Brain pericyte (primary cell): ENCODE measurements around the gene NTPCR.

Experiments
- DNase-seq: peaks from one replicate; pipeline ENCODE4 v3.0.0-alpha.2; 2012; ENCODE audit warnings: low read depth, low spot score

The NTPCR gene

GRCh38 chr1:233010146-233010545, 59.7 kb downstream of the NTPCR start:
- no peak for DNase-seq

DNA sequence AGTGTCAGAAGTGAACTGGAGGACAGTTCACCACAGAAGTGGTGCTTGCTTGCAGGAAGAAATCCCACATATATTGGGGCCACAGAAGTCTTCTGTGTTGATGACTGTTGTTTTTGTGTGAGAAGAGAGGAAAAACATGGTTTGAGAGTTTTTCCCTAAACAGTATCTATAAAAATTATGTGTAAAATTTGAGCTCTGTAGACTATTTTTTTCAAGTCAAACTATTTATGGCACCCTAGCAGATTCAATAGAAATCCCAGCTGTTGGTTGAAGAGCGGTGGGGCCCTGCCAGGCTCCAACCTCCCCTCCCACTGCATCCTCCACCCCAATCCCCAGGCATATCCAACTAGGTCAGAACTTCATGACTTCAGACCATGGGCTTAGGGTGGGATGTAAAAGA, 61.6 kb downstream of the NTPCR start:
- no peak for DNase-seq

- DNase-seq = no peak
Observed at GRCh38 chr1:233015965-233016364, 65.6 kb downstream of the NTPCR start.

DNA sequence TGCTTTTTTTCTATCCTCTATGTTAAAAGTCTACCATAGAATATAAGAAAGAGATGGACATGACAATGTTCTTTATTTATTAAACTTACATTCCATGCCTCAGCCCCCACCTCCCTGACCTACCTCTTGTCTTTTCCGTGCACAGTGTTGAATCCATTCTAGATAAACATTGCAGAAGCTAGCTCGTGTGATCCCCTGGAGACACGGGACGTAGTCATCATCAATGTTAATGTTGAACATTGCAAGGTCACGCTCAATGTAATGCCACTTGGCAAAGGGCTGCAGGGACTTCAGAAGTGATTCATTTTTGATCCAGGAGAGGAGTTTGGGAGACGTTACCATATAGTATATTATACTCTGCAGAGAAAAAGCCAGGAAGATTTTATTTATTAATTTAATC, 66.4 kb downstream of the NTPCR start:
- no peak for DNase-seq

- no peak for DNase-seq
Observed at GRCh38 chr1:233019083-233019482, 68.7 kb downstream of the NTPCR start.

GRCh38 chr1:233019778-233020325, 69.4 kb downstream of the NTPCR start:
- DNase-seq = no peak

DNA sequence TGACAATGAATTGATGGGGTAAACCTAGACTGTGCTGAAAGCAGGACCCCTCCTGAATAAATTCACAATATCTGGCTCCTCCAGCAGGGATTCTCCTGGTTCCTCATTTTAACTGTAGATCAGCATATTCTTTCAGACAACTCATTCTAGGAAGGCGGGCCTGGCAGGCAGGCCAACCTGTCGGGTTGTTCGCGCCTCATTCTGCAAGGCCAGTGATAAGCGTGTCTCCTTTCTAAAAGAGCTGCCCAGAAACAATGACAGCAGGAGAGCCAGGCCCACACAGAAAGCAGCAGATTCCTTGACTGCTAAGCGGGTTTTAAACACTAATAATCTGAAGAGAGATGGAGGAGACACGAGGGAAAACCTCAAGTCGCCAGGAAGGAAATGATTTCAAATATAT, 70.0 kb downstream of the NTPCR start:
- DNase-seq = no peak

DNA sequence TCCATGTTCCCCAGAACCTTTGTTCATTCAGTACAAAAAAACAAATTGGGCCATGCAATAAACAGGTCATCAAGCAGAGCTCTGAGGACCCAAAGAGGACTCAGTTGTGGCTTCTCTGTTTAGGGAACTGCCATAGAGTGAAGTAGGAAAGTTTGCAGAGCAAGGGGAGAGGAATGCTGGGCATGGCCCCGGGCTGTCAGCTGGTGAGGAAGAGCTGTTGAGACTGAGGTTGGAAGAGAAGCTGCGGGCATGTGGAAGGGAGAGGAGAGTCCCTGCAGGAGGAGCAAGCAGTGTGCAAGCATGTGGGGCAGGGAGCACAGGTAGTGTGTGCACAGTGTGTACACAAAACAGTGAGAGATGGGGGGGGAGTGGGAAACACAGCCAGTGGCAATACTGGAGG, 71.8 kb downstream of the NTPCR start:
- DNase-seq = no peak

GRCh38 chr1:233024199-233024598, 73.8 kb downstream of the NTPCR start:
- no peak for DNase-seq

- DNase-seq = no peak
Observed at GRCh38 chr1:233025157-233025556, 74.7 kb downstream of the NTPCR start.

- no peak for DNase-seq
Observed at GRCh38 chr1:233025567-233025966, 75.2 kb downstream of the NTPCR start.

DNA sequence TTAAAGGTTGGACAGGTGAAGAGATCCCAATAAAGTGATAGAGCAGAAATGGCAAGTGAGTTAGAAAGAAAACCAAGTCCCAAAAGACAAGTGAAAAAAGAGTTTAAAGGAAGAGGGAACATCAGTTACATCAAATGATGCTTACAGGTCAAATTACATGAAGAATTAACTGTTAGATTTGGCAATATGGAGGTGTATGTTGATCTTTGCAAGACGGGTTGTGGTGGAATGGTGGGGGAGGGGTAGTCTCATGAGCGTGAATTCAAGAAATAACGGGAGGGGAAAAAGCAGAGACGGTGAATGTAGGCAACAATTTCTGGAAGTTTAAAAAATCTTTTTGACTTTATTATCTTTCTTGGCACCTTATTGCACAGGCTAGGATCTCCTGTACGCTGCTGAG, 76.6 kb downstream of the NTPCR start:
- DNase-seq = no peak

DNA sequence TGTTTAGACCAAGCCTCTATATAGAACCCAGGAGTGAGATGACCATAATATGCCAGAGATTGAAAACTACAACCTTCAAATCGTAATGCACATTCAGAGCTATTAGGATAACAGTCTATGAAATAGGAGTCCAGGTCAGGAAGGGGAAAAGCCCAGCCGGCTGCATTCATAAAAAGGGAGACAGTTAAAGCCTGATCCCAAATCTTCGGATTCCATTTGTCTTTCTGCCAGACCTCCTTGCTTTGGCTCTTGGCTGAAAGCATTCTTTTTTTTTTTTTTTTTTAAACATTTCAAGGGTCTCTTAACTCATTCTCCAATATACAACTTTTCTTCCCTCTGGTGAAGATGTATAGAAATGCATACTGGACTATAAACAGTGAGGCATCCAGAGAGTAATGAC, 81.1 kb downstream of the NTPCR start:
- no peak for DNase-seq

DNA sequence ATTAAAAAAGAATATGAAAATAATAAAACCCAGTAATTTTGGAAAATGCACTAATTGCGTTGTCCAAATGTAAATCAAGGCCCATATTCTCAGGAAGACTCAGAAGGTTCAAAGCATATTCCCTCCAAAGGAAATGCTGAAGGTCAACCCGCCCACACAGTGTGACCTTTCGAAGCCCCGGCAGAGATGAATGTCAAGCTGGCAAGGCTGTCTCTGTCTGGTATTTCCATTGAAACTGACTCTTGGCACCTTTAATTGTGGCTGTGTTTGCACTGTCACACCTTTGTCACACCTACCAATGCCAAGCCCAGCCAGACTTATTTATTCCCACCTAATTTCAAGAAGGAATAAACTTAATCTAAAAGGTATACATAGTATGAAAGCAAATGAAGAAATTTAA, 82.5 kb downstream of the NTPCR start:
- no peak for DNase-seq

DNA sequence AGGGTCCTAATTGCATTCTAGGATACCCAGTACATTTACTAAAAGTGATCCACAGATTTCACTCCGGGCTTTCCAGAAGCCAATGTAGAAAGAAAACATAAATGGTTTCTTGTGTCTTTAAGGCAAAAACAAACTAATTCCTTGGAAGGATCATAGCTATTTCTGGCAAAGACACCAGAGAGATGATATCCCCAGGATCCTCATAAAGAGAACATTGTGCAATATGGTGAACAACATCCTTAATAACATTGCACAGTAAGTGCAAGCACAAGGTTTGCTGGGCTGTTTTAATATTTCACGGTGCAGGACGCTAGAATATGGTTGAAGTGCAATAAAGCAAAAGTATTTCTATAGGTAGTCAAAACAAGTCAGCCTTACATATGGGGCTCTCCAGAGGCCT, 83.0 kb downstream of the NTPCR start:
- DNase-seq = no peak
